HG03439 (cell line): ENCODE data around the gene RASGRF2.
A peak's percentile ranks its signal among the peaks of the same experiment; 100 is the strongest.

Experiments used
- ATAC-seq: cut with Tn5 transposase; IDR thresholded peaks from one replicate; pipeline ENCODE4 v1.9.1; 2021; ENCODE audit warnings: mild to moderate bottlenecking, moderate library complexity; ENCODE audit not compliant: unreplicated experiment

Gene RASGRF2

DNA sequence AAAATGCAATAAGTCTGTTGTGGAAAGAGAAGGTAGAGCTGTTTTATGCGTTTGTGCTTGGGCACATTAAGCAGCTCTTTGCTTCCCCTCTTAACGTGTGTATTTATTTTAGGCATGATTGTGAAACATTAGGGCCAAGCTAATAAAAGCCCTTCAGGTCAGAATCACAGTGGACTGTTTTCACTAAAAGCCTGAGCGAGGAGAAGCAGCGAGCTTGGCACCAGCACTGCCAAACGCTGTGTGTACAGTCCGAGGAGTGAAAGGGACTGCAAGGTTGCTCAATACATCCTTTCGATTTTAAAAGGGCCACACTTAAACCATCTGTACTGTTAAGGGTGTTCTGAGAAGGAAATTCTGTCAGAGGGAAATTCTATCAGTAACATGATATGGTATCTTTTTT lies 165.8 kb downstream of the RASGRF2 start:
- ATAC-seq: no peak

DNA sequence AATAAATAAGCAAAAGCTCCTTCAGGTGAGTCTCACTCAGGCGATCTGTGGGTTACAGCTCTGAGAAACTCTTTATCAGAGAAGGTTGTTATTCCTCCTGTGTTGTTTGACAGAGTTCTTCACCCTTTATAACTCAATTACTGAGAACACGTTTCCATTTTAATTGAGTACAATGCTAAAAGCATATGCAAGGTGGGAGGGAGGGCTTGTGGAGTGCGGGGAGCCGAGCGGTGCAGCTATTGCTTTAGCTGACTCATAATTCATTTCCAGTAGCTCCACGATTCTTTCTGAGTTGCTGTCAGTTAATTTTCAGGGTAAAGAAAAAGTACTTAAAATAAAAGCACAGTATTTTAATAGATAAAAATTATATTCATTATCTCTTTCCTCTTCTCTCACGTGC lies 168.3 kb downstream of the RASGRF2 start:
- no peak for ATAC-seq

DNA sequence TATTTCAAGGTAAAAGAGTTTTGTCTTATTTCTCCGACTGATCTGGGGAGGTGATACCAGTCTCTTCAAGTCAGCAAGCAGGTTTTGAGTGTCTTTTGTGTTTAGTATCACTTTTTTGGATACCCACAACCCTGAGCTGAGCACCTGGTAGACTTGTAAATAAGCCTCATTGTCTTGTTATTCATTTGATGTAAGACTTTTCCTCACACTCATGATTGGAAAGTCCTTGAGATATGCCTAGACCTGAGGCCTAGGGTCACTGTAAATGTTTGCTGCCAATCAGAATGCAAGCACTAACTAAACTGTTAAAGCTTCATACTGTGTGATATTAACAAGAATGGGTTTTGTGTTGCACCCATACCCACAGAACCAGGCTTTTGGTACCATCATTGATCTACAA lies 172.2 kb downstream of the RASGRF2 start:
- ATAC-seq: no peak

DNA sequence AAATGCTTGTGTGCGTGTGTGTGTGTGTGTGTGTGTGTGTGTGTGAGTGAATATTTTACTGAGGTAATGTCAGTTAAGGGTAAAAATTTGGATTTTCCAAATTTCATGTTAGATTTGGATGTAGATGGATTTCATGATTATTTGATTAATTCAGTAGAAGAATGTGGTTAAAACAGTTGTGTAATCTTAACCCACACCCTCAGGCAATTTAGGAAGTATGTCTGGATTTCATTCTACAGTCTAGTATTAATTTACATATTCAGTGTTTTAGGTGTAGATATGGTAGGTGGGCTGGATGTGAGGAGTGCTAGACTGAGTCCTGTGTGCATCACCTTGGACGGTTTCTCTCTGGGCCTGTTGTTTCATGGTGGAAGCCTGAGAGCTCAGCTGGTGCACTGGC lies 173.9 kb downstream of the RASGRF2 start:
- no peak for ATAC-seq

DNA sequence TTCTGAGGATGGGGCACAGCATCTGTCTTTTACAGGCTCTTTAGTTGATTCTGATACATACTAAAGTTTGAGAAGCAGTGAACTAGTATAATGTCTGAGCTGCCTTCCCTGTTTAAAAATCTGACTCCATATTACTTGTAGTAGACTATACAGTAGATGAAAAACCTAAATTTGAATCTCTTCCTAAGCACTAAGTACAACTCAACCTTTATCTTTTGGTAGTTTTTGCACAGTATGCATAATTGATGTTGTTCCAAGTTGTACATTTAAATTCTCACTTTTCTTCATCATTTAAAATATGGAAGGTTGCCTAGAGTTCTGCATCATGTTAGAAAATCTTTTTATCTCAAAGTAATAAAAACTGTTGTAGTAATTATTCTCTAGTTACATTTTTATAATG lies 174.4 kb downstream of the RASGRF2 start:
- ATAC-seq: no peak

DNA sequence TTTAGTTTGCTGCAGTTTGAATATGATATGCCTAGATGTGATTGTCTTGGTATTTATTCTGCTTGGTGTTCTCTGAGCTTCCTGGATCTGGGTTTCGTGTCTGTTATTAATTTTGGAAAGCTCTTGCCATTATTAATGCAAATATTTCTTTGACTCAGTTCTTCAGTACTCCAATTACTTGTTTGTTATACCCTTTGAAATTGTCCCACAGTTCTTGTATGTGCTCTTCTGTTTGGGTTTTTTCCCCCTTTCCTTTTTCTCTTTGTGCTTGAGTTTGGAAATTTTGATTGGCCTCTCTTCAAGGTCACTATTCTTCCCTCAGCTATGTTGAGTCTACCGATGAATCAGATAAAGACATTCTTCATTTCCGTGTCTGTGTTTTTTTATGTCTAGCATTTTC lies 176.4 kb downstream of the RASGRF2 start:
- no peak for ATAC-seq

DNA sequence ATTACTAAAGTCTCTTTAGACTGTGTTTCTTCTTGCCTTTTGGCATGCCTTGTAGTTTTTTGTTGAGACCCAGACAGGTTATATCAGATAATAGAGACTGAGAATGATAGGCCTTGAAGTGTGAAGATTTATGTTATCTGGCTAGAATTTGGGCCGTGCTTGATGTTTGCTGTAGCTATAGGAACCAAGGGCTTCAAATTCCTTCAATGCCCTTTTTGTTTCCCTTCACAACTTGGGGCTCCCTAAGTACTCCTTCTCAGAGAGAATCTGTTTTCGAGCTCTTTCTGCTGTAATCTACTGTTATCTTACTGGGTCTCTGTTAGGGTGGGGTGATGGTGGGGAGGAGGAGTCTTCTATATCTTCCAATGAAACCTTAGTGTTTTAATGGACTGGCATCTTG lies 177.7 kb downstream of the RASGRF2 start:
- ATAC-seq: no peak

DNA sequence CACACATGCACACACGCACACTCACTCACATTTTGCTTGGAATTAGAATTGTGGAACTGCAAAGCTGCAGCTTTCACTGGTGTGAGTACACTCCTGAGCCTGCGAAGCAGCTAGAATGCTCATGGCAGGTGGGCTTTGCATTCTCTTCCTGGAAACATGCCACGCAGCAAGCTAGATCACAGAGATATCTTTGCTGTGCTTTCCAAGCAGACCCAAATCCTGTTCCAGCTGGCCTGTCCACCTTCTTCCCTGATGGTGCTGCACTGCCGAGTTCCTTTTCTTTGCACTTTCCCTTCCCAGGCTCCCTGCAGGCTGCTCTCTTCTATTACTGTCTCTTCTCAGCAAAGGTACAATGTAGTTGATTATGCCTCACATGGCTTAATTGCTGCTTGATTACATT lies 180.3 kb downstream of the RASGRF2 start:
- ATAC-seq: no peak

DNA sequence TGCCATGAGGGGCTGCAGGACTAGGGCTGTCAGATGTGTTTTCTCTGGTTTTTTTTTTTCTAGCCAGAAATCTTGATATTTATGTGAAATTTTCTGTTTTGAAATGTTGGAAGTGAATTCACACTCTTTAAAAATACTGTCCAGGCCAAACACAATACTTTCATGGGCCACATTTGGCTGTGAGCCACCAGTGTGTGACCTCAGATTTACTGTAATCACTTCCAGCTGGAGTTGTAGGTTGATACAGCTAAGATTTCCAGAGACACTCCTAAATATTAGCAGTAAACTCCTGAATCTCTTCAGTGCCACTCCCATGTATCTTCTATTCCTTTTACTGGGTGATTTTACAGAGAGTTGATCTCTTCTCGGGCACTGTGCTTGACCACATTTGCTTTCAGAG lies 180.8 kb downstream of the RASGRF2 start:
- no peak for ATAC-seq

DNA sequence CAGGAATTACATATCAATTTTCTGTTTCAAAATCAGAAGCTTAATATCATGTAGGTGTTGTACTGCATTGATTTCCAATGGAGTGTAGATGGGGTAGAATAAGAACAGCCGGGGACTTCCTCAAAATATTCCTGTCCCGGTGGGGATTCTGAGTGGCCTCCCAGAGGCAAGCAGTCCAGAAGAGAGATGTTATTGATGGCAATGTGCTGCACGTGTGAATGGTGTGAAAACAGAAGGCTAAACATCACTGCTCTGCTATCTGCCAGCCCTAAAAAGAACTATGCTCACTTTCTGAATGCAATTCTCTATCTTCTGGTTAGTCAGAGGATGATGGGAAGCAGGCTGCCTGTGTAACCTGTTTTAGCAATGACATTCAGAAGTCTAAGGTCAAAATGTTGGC lies 181.9 kb downstream of the RASGRF2 start:
- no peak for ATAC-seq

DNA sequence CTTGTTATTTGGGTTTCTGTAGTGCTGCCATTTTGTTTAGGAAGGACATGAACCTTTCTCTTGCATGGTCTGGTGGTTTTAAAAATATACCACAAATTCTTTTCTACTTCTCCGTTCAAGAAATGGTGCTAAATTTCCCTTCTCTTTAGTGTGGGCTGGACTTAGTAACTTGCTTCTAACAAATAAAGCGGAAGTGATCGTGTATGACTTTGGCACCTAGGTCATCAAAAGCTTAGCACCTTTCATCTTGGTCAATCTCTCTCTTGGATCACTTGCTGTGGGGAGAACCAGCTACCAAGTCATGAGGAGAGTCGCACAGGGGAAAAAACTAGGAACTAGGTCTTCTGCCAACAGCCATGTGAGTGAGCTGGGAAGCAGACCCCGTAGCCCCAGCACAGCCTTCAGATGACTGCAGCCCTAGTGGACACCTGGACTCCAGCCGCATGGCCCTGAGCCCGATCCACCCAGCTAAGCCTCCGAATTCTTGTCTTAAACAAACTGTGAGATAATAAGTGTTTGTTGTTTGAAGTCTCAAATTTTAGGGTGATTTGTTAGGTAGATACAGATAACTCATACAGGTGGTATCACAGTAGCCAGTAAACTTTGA lies 185.3 kb downstream of the RASGRF2 start:
- ATAC-seq: no peak

DNA sequence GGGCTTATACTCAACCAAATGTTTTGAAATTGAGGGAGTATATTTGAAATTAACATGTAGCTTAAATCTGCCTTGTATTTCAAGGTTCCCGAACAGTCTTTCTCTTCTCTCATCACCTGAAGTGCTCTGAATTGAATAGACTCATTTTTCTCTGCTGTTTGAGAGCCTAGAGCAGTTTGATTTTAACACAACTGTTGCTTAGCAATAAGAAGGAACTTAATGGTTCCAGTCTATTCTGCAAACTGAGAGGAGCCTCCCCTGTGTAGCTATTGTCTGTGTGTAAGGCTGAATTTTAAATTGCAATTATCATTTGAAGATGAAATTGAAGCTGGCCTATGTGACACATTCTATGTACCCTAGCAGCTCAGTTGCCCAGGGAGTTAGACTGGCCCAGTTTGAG lies 185.9 kb downstream of the RASGRF2 start:
- no peak for ATAC-seq

DNA sequence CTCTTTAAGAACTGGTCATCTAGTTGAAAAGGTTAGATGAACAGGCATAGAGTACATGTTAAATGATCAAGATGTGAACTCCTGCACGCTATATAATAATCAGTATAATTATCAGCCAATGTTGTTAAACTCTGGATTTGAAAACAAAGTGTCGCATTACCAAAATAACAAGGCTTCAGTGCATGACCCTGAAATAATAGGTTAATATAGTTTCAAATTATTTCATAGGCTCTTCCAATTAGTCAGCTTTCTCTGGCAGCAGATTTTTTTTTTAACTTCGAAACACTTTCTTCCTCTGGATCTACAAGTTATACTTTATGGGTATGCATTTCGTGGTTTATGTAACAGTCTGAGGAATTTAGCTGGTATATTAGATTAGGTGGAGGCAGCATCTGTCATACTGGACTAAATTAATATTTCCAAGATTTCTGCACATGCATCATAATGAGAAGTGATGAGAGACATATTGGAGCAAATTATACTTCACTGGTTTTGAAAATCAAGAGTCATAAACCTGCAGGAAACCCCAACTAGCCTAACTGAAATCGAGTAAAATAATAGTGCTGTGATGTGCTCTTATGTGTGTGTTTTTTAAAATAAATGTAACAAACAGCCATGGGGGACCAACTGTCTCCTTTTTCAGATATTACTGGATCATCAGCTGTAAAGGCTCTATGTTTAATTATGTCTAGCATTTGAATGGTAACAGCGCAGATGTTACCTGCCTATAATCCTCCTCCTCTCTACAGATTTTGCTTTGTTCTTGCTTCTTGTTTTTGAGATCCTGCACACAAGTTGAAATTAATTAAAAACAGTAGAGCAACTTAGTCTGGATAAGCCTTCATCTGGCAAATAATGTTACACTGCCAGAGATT lies 187.1 kb downstream of the RASGRF2 start:
- no peak for ATAC-seq

DNA sequence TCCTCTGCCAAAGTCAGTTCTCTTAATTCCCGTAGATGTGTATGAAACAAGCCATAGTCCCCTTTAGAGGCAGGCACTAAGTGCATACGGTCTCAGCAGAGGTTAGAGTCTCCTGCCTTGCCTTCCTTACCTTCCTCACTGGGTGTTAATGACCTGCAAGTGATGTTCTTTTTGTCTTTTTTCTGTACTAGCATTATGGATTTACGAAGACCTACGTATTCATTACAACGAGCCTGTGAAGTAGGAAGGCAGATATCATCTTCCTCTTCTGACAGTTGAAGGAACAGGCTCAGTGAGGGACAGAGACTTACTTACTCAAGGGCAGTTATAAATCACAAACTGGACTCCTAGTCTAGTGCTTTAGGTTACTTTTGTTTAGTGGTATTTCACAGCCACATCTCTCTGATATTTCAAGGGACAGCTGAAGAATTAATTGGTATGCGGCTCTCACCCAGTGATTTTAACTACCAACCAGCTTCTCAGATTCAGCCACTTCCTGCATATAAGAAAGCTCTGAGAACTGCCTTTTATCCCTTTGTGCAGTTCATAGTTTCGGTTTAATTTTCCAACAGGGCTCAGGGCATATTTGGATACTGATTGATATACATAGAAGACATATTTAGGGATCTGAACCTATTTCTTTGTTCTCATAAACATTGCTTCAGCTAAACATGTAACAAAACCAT lies 187.9 kb downstream of the RASGRF2 start:
- ATAC-seq: no peak

DNA sequence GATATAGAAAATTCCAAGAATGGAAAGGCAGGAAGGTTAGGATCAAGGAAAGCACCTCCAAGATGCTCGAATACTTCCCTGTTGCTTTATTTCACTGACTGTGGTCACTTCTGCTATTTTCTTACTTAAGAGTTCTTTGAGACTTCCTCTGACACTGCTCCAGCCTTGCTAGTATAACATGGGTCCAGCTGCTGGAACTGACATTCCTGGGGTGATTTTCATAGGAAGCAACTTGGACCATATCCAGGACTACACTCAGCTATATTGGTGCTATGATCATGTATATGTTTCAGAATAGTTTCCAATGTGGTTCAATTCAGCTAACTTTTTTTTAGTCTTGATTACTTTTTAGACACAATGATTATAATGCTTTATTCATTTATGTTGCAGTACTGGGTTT lies 191.4 kb downstream of the RASGRF2 start:
- ATAC-seq: no peak

DNA sequence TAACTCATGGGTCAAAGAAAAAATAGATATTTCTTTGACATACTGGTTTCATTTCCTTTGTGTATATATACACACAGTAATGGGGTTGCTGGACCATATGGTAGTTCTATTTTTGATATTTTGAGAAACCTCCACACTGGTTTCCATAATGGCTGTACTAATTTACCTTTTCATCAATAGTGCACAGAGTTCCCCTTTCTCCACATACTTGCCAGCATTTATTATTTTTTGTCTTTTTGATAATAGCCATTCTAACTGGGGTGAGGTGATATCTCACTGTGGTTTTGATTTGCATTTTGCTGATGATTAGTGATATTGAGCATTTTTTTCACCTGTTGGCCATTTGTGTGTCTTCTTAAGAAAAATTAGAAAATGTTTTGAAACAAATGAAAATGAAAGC lies 194.6 kb downstream of the RASGRF2 start:
- peak; percentile 65 for ATAC-seq

DNA sequence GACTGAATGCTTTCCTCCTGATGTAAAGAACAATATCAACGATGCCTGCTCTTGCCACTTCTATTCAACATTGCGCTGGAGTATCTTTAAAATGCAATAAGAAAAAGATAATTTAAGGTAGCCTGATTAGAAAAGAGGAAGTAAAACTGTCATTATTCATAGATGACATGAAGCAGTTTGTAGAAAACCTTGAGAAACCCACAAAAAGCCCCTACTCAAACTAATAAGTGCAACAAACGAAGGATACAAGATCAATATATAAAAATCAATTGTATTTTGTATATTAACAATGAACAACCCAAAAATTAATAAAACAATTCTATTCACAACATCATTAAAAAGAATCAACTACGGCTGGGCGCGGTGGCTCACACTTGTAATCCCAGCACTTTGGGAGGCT lies 196.6 kb downstream of the RASGRF2 start:
- no peak for ATAC-seq

DNA sequence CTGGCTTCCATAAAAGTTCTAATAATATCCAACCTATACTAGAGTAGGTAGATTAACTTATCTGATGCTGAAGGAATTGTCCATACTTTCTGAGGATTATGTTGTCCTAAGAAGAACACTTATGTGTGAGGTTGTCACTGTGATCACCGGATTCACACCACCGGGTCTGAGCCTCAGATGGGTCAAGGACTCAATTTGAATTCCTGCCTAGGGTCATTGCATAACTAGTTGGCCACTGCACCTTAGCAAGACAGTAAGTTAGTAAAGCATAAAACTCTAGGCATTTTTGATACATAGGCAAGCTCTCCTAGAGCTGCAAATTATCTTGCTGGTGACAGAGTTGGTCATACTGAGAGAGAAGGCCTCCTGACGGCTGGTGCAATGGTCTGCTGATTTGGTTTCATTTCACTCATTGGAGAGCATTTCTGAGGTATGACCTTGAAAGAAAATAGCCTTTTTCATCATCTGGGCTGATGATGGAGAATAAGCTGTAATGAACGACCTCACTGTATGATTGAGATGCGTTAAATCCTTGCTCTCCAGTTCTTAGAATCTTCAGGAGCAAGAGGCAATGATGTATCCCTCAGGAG lies 200.9 kb downstream of the RASGRF2 start:
- no peak for ATAC-seq

DNA sequence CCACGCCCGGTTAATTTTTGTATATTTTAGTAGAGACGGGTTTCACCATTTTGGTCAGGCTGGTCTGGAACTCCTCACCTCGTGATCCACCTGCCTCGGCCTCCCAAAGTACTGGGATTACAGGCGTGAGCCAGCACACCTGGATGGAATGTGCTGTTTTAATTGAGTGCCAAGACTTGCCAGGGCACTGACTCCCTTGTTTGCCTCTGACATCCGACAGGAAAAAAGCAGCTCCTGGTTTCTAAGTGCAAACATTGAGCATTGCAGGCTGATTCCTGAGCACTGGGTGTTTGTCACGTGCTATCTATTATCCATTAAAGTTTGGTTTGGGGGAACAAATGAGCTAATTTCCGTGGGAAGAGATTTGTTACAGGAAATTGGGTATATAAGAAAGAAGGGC lies 202.3 kb downstream of the RASGRF2 start:
- ATAC-seq: no peak

DNA sequence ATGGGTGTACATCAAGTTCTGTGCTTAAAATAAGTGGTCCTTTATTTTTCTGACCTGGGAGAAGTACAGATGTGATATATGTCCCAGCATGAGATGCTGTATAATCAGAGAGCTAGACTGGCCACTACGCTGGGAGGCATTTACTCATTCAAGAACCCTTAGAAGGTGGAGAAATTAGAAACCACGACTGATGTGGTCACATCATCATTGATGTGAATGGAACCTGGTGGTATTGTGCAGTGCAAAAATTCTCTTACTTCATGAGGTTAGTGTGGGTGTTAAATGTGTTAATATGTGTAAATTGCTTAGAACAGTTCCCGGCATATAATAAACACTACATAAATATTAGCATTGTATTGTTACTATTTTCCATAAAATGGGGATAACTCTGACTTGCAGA lies 203.5 kb downstream of the RASGRF2 start:
- no peak for ATAC-seq

DNA sequence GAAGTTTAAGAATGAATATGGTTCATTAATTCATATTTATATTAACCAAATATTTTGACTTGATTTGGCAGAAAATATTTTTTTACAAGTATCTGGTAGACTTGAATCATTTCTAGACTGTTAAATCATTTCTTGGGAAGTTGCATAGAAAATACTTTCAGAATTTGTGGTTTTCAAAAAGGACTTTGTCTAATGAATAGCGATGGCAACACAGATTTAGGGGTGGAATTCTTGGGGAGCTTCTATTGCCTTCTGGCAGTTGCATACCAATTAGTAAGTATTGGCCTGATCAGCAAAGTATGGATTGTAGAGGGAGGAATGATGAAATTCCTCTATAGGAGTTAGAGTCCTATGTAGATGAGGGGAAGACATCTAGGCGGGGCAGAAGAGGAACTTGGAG lies 204.3 kb downstream of the RASGRF2 start:
- ATAC-seq: no peak

DNA sequence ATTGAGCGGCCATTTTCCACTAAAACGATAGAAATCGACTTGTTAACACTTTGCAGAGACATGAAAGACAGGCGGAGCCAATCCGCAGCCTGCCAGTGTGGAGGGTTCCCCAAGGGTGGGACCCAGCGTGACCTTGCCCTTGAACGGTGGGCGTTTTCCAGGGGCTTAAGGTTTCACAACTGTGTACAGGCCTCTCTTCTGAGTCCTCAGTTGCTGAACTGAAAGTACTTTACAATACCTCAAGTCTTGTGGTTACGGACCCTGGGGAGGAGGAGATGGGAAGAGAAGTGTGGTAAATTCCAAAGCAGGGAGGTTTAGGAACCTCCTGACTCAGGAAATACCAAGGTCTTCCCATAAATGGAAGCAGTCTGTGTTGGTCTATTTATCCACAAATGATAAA lies 204.8 kb downstream of the RASGRF2 start:
- no peak for ATAC-seq
